DMS114 treated with DMSO at 0.1 percent for 48 hours (cell line): ENCODE results near the gene YPEL2.

Experiments
- DNase-seq: peaks from one replicate; lab custom pipeline; 2025; ENCODE audit not compliant: unreplicated experiment; lab: John Stamatoyannopoulos, UW

Gene YPEL2

GRCh38 chr17:59330053-59330942 lies 1.2 kb upstream of the YPEL2 start:
- DNase-seq, result no peak

GRCh38 chr17:59331929-59332748 lies 684 bp downstream of the YPEL2 start:
- no peak for DNase-seq

GRCh38 chr17:59332749-59333377 lies 1.4 kb downstream of the YPEL2 start:
- no peak for DNase-seq

- no peak for DNase-seq
These were observed 2.4 kb downstream of the YPEL2 start for GRCh38 chr17:59333836-59334235.

GRCh38 chr17:59335685-59336084 lies 4.2 kb downstream of the YPEL2 start:
- no peak for DNase-seq

- no peak for DNase-seq
These were observed 6.4 kb downstream of the YPEL2 start for GRCh38 chr17:59337741-59338299.

GRCh38 chr17:59338498-59338897 lies 7.0 kb downstream of the YPEL2 start:
- DNase-seq, result no peak

- DNase-seq, result no peak
These were observed 10.5 kb downstream of the YPEL2 start for GRCh38 chr17:59341922-59342321.

- DNase-seq, result no peak
These were observed 11.3 kb downstream of the YPEL2 start for GRCh38 chr17:59342681-59343131.

- no peak for DNase-seq
These were observed 14.0 kb downstream of the YPEL2 start for GRCh38 chr17:59345476-59345875.

GRCh38 chr17:59346341-59346740 lies 14.9 kb downstream of the YPEL2 start:
- DNase-seq, result no peak

GRCh38 chr17:59346876-59347407 lies 15.5 kb downstream of the YPEL2 start:
- DNase-seq, result no peak

GRCh38 chr17:59347975-59348391 lies 16.5 kb downstream of the YPEL2 start:
- DNase-seq, result no peak

- no peak for DNase-seq
These were observed 17.7 kb downstream of the YPEL2 start for GRCh38 chr17:59349178-59349577.

GRCh38 chr17:59353106-59353854 lies 21.8 kb downstream of the YPEL2 start:
- DNase-seq, result no peak

- no peak for DNase-seq
These were observed 22.7 kb downstream of the YPEL2 start for GRCh38 chr17:59353936-59354755.

GRCh38 chr17:59355030-59355701 lies 23.7 kb downstream of the YPEL2 start:
- DNase-seq, result no peak

GRCh38 chr17:59355702-59356325 lies 24.4 kb downstream of the YPEL2 start:
- no peak for DNase-seq
